Kidney (tissue), 14 donors: ENCODE data around the gene ALDOA. TPM values are rescaled to one million over a fixed set of nuclear protein-coding genes. Genes with fewer than 3 reads are reported as not detected.

ENCODE experiments used
- DNase-seq, 5 donors: peaks; one replicate each; pipeline ENCODE4 v3.0.0-alpha.2; 2013 to 2020
- FAIRE-seq: peaks from 2 replicates; lab custom pipeline; 2012; peaks lifted over from hg19 to GRCh38; lab: Jason Lieb, UNC
- H3K27ac ChIP-seq, 2 donors: one replicate each; pipeline ENCODE4 v1.7.0; 2013; ENCODE audit warnings: low read depth in 2 of 2, low read length in 2 of 2, inconsistent platforms in 1 of 2
- H3K27me3 ChIP-seq: one replicate; pipeline ENCODE4 v1.7.1; 2013; ENCODE audit warnings: low read length, inconsistent platforms; ENCODE audit not compliant: control insufficient read depth, insufficient read depth
- H3K36me3 ChIP-seq, 3 donors: one replicate each; pipeline versions ENCODE4 v1.7.0 to v1.7.1; 2013; ENCODE audit warnings: low read length in 3 of 3, control low read depth in 1 of 3, inconsistent platforms in 1 of 3; ENCODE audit not compliant: insufficient read depth in 3 of 3, control insufficient read depth in 2 of 3
- H3K4me1 ChIP-seq, 3 donors: one replicate each; pipeline versions ENCODE4 v1.7.0 to v1.7.1; 2013; ENCODE audit warnings: low read length in 3 of 3, inconsistent platforms in 1 of 3, low read depth in 1 of 3; ENCODE audit not compliant: control insufficient read depth in 2 of 3, insufficient read depth in 2 of 3
- H3K4me3 ChIP-seq, 3 donors: one replicate each; pipeline versions ENCODE4 v1.7.0 to v1.8.1; 2013; ENCODE audit warnings: low read length in 3 of 3, control low read depth in 1 of 3, inconsistent platforms in 1 of 3
- H3K9ac ChIP-seq, 3 donors: one replicate each; pipeline versions ENCODE4 v1.7.0 to v1.7.1; 2013; ENCODE audit warnings: low read length in 3 of 3, control low read depth in 1 of 3, inconsistent platforms in 1 of 3
- H3K9me3 ChIP-seq, 3 donors: one replicate each; pipeline versions ENCODE4 v1.7.0 to v1.7.1; 2013; ENCODE audit warnings: low read length in 3 of 3, control low read depth in 1 of 3, inconsistent platforms in 1 of 3; ENCODE audit not compliant: control insufficient read depth in 2 of 3, insufficient read depth in 1 of 3
- intact Hi-C: fragments of 100-400 bp; cut with DNase I; formaldehyde crosslinking; loops from one replicate; pipeline ENCODE4 v1.11.1; 2022
- polyA plus RNA-seq: library from polyadenylated mRNA; stranded (reverse); fragments of 350-450 nt; fragmentation: Illumina TruSeq; extraction: RNeasy Lipid Tissue Mini Kit (QIAGEN cat#74804); gene quantifications from one replicate; pipeline ENCODE4 v1.2.3, GENCODE V29; 2014; ENCODE audit warnings: low read depth, low replicate concordance; ENCODE audit not compliant: insufficient read depth
- total RNA-seq: library from RNA; stranded (reverse); fragmentation: NEBNext Ultra II Directional; extraction: Animal tissue kit (Norgen Biotek cat#: 25700); gene quantifications from one replicate; pipeline ENCODE4 v1.2.1, GENCODE V29; 2021
- TF ChIP-seq, protein P1 (sequence below): IDR thresholded peaks from 3 replicates; pipeline ENCODE4 v1.5.1; 2012; ENCODE audit warnings: mild to moderate bottlenecking, moderate library complexity, borderline replicate concordance; ENCODE audit not compliant: insufficient read depth; ENCODE audit errors: extremely low read depth
- donor health status: control.
- donor health status: control.
- donor health status: control.
- donor health status: control.
- donor health status: control.
- donor health status: DM: yes; HTN: yes; CAD: no.
- donor health status: Normal renal cell carcinoma (clear cell type).

ALDOA gene
- total and polyA plus RNA-seq, 2 donors from 2014 or later: 1,017 to 1,506 TPM

DNA sequence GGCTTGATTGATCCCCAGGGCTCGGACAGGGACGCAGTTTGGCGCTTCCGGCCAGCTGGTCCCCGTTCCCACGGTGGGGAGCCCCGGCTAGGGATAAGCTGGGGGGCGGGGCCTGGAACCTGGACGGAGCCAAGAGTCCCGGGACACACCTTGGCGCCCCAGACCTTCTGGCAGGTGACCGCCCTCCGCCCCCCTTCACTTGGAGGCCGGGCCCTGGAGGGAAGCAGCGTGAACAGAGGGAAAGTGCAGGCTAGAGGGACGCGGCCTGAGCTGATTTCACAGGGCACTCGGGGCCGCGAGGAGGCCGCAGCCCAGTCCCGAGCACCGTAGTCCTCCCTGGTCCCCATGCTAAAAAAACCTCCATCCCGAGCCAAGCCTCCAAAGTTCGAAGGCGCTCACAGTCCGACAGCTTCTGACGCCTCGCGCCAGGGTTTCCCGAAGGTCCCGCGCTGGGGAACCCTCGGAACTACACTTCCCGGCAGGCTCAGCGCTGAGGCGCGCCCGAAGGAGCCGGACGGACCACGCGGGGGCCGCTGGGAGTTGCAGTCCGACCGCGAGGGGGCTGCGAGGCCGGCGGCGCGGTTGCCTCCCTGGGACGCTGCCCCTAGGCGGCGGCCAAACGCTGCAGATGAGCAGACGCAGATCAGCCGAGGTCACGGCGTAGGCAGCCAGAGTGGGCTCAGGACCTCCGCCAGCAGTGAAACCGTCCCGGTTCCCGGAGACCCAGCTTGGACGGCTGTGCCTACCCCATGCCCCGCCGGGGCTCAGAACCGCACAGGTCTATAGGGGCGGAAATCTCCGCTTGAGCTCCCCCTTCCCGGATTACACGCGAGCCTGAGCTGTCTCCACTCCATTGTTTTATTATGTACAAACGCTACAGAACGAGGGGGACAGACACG is 26.2 kb downstream of the ALDOA start, which contains the start of gene TBX6:
TSS of gene TBX6 (minus strand) at position 451 of the 899 bp plus-strand sequence. CDS start 731 bp downstream, outside the sequence.
- Histone ChIP-seq H3K36me3 (peaks cover 4 to 10% (median 5%) of the 10 kb centered on the region in 3 donors), H3K4me1 (peaks cover 0 to 30% (median 16%) of the 10 kb centered on the region in 3 donors), H3K9me3 (peaks cover 0 to 2% (median 0%) of the 10 kb centered on the region in 3 donors), H3K9ac (peak within 1 kb of the TSS; percentile 36 to 67 (median 49)), H3K4me3 (peak within 1 kb of the TSS; percentile 57 to 67 (median 65)), H3K27ac (peak within 1 kb of the TSS; percentile 62 to 76), H3K27me3 (no peaks in the 10 kb centered on the region)
- TF ChIP-seq, protein P1, sequence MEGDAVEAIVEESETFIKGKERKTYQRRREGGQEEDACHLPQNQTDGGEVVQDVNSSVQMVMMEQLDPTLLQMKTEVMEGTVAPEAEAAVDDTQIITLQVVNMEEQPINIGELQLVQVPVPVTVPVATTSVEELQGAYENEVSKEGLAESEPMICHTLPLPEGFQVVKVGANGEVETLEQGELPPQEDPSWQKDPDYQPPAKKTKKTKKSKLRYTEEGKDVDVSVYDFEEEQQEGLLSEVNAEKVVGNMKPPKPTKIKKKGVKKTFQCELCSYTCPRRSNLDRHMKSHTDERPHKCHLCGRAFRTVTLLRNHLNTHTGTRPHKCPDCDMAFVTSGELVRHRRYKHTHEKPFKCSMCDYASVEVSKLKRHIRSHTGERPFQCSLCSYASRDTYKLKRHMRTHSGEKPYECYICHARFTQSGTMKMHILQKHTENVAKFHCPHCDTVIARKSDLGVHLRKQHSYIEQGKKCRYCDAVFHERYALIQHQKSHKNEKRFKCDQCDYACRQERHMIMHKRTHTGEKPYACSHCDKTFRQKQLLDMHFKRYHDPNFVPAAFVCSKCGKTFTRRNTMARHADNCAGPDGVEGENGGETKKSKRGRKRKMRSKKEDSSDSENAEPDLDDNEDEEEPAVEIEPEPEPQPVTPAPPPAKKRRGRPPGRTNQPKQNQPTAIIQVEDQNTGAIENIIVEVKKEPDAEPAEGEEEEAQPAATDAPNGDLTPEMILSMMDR: peak; percentile 84
- intact Hi-C loops: no loop called here
- FAIRE-seq (no peak), DNase-seq (peak; percentile 93 to 97 (median 95))

DNA sequence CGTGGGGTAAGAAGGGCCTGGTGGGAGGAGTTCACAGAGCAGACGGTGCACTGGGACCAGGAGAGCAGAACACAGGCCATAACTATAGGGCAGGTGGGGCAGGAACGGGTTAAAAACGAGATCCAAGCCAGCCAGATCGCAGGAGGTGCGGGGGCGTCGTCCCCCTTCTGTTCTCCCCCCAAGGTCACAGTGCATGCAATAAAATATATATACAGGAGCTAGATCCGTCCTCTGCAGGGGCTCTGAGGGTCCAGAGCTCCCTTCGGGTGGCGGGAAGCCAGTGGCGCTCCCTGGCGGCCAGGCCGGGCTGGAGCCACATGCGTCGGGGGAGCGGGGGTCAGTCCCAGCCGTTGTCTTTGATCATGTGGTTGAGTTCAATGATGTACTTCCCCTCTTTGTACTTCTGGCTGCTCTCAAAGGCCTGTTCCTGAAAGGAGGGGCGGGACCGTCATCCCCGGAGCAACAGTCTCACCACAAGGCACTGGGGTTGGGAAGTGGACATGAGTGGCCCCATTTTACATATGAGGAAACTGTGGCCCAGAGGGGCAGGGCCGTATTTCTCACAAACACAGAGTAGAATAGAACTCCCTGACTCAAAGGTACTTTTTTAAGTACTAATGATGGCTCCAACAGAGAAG is 26.9 kb downstream of the ALDOA start:
- Histone ChIP-seq H3K27me3 (no peaks in the 10 kb centered on the region), H3K4me1 (peaks cover 0 to 30% (median 16%) of the 10 kb centered on the region in 3 donors), H3K27ac (peak overlapping the region; percentile 62 to 76), H3K9me3 (peaks cover 0 to 9% (median 0%) of the 10 kb centered on the region in 3 donors), H3K36me3 (peaks cover 4 to 10% (median 5%) of the 10 kb centered on the region in 3 donors), H3K4me3 (peak overlapping the region; percentile 18 to 65 (median 51)), H3K9ac (peak overlapping the region in 2 of 3 donors; percentile 20 to 67)
- intact Hi-C loops: no loop called here
- DNase-seq (peak; percentile 80 to 92 (median 88)), FAIRE-seq (no peak)
- TF ChIP-seq, protein P1: peak; percentile 31

DNA sequence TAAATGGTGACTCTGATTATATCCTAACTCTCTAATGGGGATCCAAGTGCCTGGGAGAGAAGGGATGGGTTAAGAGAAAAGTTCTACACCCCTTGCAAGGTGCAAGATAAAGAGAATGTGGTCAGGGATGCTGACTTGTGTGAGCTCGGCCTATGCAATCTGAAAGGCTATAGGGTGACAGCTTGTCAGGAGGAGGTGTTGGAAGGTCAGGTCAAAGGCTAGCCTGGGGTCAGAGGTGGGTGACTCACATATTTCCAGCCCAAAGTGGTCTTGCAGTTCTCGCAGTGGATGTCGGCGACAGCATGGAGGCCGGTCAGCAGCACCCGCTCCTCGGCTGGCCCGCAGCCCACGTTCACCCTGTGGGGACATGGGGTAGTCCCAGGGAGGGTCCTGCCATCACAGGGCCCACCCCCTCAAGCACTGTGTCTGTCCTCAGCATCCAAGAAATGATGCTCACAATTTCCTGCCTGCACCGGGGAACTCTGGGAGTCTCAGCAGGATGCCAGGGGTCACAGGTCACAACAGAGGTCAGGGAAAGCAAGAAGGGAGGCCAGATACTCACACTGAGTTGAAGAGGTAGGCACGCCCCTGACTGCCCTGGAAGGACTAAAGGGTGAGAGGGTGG is 29.1 kb downstream of the ALDOA start:
- peak overlapping the region; percentile 36 to 90 for H3K27ac ChIP-seq
- peaks cover 0 to 10% (median 0%) of the 10 kb centered on the region in 3 donors for H3K9me3 ChIP-seq
- peak overlapping the region in 2 of 3 donors; percentile 5 to 93 for H3K9ac ChIP-seq
- intact Hi-C loops: no loop called here
- H3K36me3 ChIP-seq: peaks cover 4 to 10% (median 5%) of the 10 kb centered on the region in 3 donors
- no peaks in the 10 kb centered on the region for H3K27me3 ChIP-seq
- DNase-seq: peak in 1 of 5 donors; percentile 77
- TF ChIP-seq, protein P1: no peak
- H3K4me3 ChIP-seq: peak overlapping the region in 2 of 3 donors; percentile 86 to 87
- FAIRE-seq: no peak
- H3K4me1 ChIP-seq: peaks cover 0 to 30% (median 16%) of the 10 kb centered on the region in 3 donors
